K562 (cell line): ENCODE results near the gene NEMF. TPM values are rescaled to one million over a fixed set of nuclear protein-coding genes. Genes with fewer than 3 reads are reported as not detected.
A peak's percentile ranks its signal among the peaks of the same experiment; 100 is the strongest.

Source experiments
- FOXM1 ChIP-seq, 2 experiments: fragments of 450-650 bp in 1 of 2; sonication (generic) in 1 of 2; formaldehyde crosslinking in 1 of 2; IDR thresholded peaks; 2 replicates each; pipeline versions ENCODE4 v1.6.1 to v1.9.0; 2017 to 2022; ENCODE audit warnings: low read depth in 2 of 2, mild to moderate bottlenecking in 2 of 2, missing genetic modification reagents in 1 of 2, moderate library complexity in 1 of 2
- HLTF ChIP-seq: fragments of 450-650 bp; IDR thresholded peaks from 2 replicates; pipeline ENCODE4 v1.6.1; 2016
- MAFF ChIP-seq: IDR thresholded peaks from 2 replicates; pipeline ENCODE4 v1.6.1; 2012; ENCODE audit warnings: low read length, improper control_type of control experiment
- NFE2L1 ChIP-seq: fragments of 450-650 bp; IDR thresholded peaks from 2 replicates; pipeline ENCODE4 v1.6.1; 2016; ENCODE audit warnings: missing genetic modification characterization, low read depth, mild to moderate bottlenecking, missing compliant biosample characterization, moderate library complexity, borderline replicate concordance
- PHB2 ChIP-seq: fragments of 450-650 bp; IDR thresholded peaks from 2 replicates; pipeline ENCODE4 v1.6.1; 2017; ENCODE audit warnings: low read depth
- RBM25 ChIP-seq: fragments of 200-400 bp; formaldehyde crosslinking; IDR thresholded peaks from 2 replicates; pipeline ENCODE4 v1.6.1; 2018; ENCODE audit warnings: low read length, low read depth, moderate library complexity; ENCODE audit not compliant: severe bottlenecking
- ZNF277 ChIP-seq: fragments of 250-450 bp; sonication (Bioruptor Pico); IDR thresholded peaks from 2 replicates; pipeline ENCODE4 v1.8.0; 2022; ENCODE audit warnings: inconsistent platforms, mild to moderate bottlenecking, moderate library complexity, borderline replicate concordance
- ZNF316 ChIP-seq: fragments of 450-650 bp; IDR thresholded peaks from 2 replicates; pipeline ENCODE4 v1.6.1; 2016
- ZNF77 ChIP-seq: fragments of 250-450 bp; sonication (Bioruptor Pico); IDR thresholded peaks from 2 replicates; pipeline ENCODE4 v1.5.0; 2020
- polyA plus RNA-seq, 8 experiments: library from polyadenylated mRNA; depleted of rRNA in 4 of 8; stranded (reverse) in 5 of 8; unstranded in 3 of 8; fragments of >200 nt; fragmentation: Nextera tagmentation in 2 of 8; fragmentation: Illumina TruSeq in 1 of 8; extraction: Ambion mirVana in 2 of 8; extraction: Trizol in 1 of 8; gene quantifications; 2 replicates each; pipeline versions ENCODE4 v1.2.1 to v1.2.3, GENCODE V29; 2011 to 2014; ENCODE audit warnings: inconsistent platforms in 1 of 8, missing spikeins in 1 of 8
- total RNA-seq, 7 experiments: library from RNA; depleted of rRNA in 6 of 7; stranded (reverse); fragments of >200 nt in 6 of 7; fragmentation: Illumina TruSeq in 2 of 7; extraction: Trizol in 2 of 7; gene quantifications; 2 replicates each; pipeline versions ENCODE4 v1.2.1 to v1.2.3, GENCODE V29; 2011 to 2021; ENCODE audit warnings: low replicate concordance in 1 of 7
- TF ChIP-seq, protein P1 (sequence below): fragments of 450-650 bp; formaldehyde crosslinking; IDR thresholded peaks from 2 replicates; pipeline ENCODE4 v1.4.0; 2020; ENCODE audit warnings: mild to moderate bottlenecking, mixed read lengths

The NEMF gene
- total and polyA plus RNA-seq, 9 of the 15 experiments (the other 6 are each of a cell fraction or from before 2014, with no cell fraction given): 38.8 to 94.4 (median 61.0) TPM

- TF ChIP-seq NFE2L1 (tag) (peak; percentile 65; the same call in 1 of the 2 replicates), PHB2 (no peak), ZNF277 (CRISPR knock-in tag) (no peak), ZNF316 (peak; percentile 87), ZNF77 (CRISPR knock-in tag) (no peak), RBM25 (no peak), FOXM1 (IDR thresholded peaks at IDR 0.05; ENCODE audit: low read depth) (peak; percentile 27; the same call in 1 of the 2 replicates), FOXM1 (CRISPR knock-in tag; IDR thresholded peaks at IDR 0.05; ENCODE audit: low read depth) (no peak), MAFF (peak; percentile 62; the same call in 1 of the 2 replicates), HLTF (no peak)
- TF ChIP-seq, protein P1, sequence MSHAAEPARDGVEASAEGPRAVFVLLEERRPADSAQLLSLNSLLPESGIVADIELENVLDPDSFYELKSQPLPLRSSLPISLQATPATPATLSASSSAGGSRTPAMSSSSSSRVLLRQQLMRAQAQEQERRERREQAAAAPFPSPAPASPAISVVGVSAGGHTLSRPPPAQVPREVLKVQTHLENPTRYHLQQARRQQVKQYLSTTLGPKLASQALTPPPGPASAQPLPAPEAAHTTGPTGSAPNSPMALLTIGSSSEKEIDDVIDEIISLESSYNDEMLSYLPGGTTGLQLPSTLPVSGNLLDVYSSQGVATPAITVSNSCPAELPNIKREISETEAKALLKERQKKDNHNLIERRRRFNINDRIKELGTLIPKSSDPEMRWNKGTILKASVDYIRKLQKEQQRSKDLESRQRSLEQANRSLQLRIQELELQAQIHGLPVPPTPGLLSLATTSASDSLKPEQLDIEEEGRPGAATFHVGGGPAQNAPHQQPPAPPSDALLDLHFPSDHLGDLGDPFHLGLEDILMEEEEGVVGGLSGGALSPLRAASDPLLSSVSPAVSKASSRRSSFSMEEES (CRISPR knock-in tag): no peak
Measured at GRCh38 chr14:49755378-49755777, 97.2 kb downstream of the NEMF start (continued).
